GM15510 (cell line): ENCODE data around the gene NLRP1.

ENCODE experiments used
- POLR2A ChIP-seq: IDR thresholded peaks from 3 replicates; pipeline ENCODE4 v1.6.1; 2011; ENCODE audit warnings: borderline replicate concordance; ENCODE audit not compliant: insufficient read length; ENCODE audit errors: extremely low read depth

Gene NLRP1

DNA sequence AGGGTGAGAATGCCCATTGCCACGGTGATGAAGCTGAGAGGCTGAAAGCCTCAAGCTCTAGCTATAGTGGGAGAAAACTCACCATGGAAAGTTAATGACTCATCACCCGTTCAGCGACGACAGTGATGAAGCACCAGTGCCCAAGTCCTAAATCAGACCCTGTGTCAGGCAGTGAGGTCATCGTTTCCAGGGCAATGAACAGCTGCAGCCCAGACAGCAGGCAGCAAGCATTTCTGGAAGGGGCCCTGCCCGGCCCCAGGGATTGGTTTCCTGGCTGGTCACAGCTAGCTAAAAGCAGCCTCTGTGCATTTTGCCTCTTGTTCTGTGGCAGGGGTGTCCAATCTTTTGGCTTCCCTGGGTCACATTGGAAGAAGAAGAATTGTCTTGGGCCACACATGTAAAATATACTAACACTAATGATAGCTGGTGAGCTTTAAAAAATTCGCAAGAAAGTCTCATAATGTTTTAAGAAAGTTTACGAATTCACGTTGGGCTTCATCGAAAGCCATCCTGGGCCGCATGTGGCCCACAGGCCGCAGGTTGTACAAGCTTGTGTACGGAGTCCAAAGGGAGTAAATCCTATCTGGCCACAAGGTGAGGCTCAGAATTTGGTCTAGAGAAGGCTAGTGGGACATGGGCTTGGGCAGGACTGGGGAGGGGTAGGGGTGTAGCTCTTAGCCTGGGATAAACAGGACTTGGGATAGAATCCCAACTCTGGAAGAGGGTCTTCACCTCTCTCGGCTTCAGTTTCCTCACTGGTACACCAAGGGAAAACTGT is 57.3 kb downstream of the NLRP1 start:
- no peak for TF ChIP-seq POLR2A

DNA sequence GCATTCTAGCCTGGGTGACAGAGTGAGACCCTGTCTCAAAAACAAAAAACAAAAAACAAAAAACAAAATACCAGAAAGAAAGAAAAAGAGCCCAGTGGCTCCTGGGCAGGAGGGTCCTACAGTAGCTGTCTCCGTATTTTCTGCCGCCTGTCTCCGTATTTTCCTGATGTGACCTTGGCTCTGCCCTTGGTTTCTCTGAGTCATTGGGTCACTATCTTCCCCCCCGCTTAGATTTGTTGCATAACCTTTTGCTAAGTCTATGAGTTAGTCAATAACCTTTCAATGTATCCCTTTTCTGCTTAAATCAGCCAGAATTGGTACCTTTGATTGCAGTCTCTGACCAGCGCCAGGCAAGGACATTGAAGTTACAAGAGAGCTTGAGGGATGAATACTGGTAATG is 61.1 kb downstream of the NLRP1 start:
- no peak for TF ChIP-seq POLR2A

DNA sequence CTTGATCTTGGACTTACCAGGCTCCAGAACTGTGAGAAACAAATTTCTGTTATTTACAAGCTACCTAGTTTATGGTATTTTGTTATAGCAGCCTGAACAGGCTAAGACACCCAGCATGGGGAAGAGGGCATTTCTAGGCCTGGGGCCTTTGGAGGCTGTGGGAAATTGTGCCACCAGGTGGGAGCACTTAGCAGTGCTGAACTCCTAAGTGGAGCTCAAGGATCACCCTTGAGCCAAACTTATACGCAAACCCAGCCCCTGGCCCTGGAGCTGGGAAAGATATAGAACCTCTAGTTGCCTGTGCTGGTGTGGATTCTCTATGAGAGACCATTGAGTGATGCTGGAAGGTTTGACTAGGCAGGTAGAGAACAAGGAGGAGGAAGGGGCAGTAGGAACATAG is 61.8 kb downstream of the NLRP1 start:
- no peak for TF ChIP-seq POLR2A

DNA sequence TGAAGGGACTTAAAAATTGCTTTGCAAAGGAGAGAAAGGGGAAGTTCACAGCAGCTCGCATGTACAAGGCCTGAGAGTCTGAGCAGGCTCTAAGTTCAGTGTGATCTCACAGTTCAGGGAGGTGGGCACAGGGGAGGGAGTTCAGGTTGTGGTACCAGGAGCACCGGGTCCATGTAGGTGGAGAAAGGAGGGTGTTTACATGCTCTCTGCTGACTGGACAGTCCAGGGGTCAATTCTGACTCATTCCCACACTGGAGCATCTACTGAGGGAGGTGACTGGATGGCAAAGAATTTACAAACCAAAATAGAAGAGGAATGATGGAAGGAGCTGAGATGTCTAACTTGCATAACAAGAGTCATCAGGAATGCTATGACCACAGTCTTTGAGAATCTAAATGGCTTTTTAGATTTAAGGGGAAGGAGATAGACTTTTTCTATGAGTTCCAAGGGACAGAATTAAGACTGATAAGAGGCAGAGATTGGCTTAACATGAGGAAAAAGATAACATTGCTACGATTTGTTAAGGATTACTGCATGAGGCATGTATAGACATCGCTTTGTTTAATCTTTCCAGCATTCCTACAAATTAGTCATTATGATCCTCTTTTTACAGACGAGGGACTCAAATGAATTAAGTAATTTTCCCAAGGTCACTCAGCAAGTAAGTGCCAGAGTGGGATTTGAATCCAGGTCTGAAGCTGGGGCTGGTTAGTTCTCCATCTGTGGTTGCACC is 68.1 kb downstream of the NLRP1 start:
- TF ChIP-seq POLR2A = no peak

DNA sequence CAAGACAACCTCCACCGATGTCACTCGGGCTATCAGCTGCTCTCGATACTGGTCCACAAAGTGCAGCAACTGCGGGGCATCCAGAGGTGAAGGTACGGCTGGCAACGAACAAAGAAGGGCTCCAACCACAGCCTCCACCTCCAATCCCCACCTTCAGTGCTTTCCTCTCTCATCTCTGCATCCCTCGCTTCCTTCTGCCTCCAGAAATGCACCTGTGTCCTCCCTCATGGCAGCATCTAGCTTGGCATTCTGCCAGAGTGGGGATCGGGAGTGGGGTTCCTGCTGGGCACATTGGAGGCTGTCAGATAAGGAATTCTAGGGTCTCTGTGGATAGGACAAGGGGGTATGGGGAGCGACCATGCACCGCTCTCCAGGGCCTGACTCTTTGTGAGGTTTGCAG is 69.3 kb downstream of the NLRP1 start:
- no peak for TF ChIP-seq POLR2A

DNA sequence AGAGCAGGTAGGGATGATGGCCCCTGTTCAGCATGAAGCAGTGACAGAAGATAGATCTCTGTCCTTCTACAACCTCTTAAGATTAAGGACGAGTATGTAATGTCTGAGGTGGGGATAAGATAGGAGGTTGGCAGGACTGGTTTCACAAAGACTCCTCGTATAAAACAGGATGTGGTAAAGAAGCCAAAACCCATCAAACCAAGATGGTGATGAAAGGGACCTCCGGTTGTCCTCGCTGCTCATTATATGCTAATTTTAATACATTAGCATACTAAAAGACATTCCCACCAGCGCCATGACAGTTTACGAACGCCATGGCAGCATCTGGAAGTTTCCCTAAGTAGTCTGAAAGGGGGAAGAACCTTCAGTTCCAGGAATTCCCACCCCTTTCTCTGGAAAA is 70.7 kb downstream of the NLRP1 start:
- TF ChIP-seq POLR2A = no peak

DNA sequence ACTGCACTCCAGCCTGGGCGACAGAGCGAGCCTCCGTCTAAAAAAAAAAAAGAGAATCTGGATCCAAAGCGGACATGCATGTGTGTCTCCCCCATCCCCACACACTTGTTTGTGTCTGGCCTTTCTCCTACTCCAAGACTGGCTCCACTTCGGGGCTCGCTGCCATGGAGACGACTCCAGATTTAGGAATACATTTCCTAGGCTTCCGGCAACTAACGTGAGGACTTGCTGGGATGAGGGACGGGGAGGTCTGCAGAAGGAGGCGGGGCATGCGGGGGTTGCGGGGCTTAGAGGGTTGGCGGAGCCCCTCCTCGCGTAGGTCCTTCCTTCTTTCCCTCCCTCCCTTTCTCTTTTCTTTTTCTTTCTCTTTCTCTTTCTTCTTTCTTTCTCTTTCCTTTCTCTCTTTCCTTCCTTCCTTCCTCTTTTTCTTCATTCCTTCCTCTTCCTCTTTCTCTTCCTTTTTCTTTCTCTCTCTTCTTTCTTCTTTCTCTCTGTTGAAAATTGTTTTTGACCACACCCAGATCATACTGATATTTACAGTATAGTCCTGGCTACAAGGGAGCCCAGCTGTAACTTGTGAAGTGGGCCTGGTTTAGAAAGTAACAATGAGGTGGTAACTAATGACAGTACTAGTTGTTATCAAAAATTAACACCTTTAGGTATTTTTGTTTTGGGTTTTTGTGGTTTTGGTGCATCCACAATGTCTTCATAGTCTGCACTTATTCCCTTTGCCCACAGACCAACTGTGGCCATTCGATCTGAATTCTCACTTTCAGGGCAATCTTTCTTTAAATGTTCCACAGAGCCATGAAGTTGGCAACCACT is 72.7 kb downstream of the NLRP1 start:
- TF ChIP-seq POLR2A = no peak

DNA sequence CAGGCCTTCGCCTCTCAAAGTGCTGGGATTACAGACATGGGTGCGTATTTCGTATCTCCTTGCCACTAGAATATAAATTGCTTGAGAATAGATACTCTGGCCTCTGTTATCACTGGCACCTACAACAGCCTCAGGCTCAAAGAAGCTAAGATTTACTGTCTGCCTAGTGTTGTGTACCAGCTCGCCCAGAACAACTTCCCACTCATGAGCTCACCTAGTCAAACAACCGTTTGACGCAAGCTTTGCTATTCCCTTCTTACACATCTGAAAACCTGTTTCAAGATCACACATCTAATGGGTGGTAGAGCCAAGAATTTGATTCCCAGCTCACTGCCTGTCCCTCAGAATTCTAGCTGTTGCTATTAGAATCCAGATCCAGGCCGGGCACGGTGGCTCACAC is 73.5 kb downstream of the NLRP1 start:
- no peak for TF ChIP-seq POLR2A

DNA sequence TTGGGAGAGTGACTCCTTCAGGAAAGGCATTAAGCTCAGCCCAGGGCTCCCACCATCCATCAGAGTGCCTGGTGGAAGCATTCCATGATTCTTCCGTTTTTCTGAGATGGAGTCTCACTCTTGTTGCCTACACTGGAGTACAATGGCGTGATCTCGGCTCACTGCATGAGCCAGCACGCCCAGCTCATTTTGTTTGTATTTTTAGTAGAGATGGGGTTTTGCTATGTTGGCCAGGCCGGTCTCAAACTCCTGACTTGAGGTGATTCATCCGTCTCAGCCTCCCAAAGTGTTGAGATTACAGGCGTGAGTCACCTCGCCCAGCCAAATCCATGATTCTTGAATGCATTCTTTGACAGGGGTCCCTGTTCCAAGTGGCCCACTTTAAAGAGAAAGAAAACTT is 74.8 kb downstream of the NLRP1 start:
- TF ChIP-seq POLR2A = no peak

DNA sequence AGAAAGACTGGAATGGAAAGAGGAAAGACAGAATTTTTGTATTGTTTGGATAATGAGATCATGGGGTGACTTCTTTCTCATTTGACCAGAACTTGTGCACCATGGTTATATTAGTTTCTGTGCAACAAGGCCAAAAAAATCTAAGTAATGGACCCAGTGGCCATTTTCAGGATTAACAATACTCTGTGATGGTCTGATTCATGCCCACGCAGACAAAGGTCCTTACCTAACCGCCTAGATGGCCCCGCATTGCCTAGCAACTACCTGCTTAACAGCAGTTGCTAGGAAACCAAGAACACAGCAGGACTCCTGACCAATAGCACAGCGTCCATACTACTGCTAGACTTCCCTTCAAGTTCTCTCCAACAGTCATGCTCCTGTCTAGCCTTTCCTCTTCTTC is 75.5 kb downstream of the NLRP1 start:
- no peak for TF ChIP-seq POLR2A

DNA sequence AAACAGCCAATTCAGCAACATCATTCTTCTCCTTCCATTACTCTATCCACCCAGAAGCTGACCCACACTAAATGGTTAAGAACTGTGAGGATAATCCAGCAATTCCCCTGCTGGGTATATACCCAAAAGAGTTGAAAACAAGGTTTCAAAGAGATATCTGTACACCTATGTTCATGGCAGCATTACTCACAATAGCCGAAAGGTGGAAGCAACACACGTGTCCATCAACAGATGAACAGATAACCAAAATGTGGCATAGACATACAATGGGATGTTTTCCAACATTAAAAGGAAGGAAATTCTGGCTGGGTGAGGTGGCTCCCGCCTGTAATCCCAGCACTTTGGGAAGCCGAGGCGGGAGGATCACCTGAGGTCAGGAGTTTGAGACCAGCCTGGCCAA is 78.0 kb downstream of the NLRP1 start:
- no peak for TF ChIP-seq POLR2A

DNA sequence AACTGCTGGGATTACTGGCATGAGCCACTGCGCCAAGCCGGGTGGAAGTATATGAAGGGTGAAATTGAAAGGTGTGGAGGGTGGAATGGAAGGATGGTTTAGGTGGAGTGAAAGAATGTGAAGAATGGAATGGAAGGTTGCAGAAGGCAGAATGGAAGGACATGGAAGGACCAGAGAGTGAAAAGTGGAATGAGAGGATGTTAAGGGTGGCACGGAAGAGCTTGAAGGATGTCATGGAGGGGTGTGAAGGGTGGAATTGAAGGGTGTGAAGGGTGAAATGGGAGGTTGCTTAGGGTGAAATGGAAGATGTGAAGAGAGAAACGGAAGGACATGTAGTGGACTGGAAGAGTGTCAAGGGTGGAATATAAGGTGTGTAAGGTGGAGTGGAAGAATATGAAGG is 81.8 kb downstream of the NLRP1 start:
- TF ChIP-seq POLR2A = no peak

DNA sequence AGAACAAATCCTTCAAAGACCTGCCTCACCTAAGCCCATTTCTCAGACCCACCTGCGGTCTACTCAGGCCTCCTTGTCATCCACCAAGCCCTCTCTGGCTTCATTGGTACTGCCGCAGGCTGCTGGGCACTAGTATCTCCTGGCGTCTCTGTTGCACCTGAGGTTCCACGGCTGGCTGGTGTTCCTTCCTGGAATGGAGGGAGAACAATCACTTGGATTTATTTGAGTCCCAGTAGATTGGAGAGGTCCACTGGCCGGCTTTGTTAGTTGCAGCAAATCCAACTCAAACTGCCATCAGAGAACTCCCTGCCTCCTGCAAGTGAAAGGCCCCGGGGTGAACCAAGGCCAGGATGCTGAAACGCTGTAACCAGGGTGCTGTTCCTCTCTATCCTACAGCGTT is 82.6 kb downstream of the NLRP1 start:
- TF ChIP-seq POLR2A = no peak

DNA sequence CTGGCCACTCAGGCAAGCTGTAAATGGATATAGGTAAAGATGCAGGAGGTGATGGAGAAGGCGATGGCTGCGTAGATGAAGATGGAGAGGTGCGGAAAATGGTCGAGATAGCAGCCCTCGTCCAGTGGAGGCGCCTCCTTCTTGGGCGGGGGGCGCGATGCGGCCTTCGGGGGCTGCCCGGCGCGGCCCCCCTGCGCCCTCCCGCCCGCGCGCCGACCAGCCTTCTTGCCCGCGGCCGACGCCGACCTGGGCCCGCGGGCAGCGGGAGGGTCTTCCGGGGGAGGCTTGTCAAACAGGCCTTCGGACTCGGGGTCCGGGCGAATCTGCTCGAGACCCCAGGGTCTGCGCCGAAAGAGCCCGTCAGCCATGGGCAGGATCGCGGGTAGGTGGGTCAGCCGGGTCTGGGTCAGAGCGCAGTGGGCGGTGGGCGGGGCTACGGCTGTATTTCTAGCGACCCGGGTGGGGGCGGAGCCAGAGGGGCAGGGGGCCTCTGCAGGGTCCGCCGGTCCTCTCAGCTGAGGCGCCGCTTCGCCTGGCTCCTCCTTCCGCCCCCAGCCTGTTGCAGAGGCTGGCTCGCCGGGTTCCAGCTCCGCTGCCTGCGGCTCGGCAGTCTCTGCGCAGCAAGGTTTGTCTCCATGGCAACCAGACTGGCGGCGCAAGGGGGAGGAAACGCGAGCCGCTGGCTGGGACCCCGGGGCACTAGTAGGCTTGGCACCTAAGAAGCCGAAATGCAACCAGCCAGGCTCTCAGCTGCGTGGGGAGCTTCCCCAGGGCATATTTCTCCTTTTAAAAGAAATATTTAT is 83.5 kb downstream of the NLRP1 start:
- no peak for TF ChIP-seq POLR2A

DNA sequence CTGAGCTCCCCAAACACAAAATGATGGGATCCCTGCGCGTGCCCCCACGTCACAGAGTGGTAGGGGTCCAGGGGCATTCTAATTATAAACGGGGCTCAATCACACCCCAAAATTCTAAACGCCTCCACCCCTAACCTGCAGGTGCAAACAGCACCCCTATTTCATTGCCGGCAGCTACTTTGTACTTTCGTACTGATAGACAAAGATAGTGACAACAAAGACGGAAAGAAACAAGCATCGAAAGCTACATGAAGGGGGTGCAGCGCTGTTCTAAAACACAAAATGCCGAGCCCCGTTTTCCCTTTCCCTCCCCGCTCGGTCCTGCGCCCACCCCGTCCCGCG is 84.1 kb downstream of the NLRP1 start:
- no peak for TF ChIP-seq POLR2A
